ENCODE data around the gene SWT1. TPM values are rescaled to one million over a fixed set of nuclear protein-coding genes. Genes with fewer than 3 reads are reported as not detected.

The SWT1 gene
- total RNA-seq, 1 experiment from 2014 or later, result 2.1 TPM

GRCh38 chr1:185260611-185261010, 103.6 kb downstream of the SWT1 start:
- H3K36me3 ChIP-seq (ENCODE audit: control insufficient read depth, insufficient read depth, low read length), result no peaks in the 10 kb centered on the region
- ChIA-PET POLR2A (no interaction called here), CTCF (no interaction called here)
- ATAC-seq (no peak), DNase-seq (ENCODE audit: low read depth, low spot score) (no peak)
- no peak overlapping the region for H3K4me3 ChIP-seq (ENCODE audit: low read depth in 2 of 2, low read length in 2 of 2)
- no peaks in the 10 kb centered on the region for H3K9me3 ChIP-seq (ENCODE audit: control insufficient read depth, insufficient read depth, low read depth, low read length)
- H3K27ac ChIP-seq (ENCODE audit: low read length), result no peak overlapping the region
- in situ Hi-C loops (cut with HindIII; ENCODE audit: low pct_unique_long_range_greater_than_20kb, low sequenced_read_pairs) (no loop called here), intact Hi-C loops (cut with micrococcal nuclease; ENCODE audit: unreplicated experiment) (no loop called here)
- no TSS peak for BruUV-seq (replicated peaks)
- H3K4me1 ChIP-seq (ENCODE audit: control insufficient read depth, insufficient read depth, low read length), result no peaks in the 10 kb centered on the region; the same call in none of the 2 replicates
- H3K27me3 ChIP-seq (ENCODE audit: control insufficient read depth, insufficient read depth, low read length), result no peaks in the 10 kb centered on the region
- TF ChIP-seq, protein P1, sequence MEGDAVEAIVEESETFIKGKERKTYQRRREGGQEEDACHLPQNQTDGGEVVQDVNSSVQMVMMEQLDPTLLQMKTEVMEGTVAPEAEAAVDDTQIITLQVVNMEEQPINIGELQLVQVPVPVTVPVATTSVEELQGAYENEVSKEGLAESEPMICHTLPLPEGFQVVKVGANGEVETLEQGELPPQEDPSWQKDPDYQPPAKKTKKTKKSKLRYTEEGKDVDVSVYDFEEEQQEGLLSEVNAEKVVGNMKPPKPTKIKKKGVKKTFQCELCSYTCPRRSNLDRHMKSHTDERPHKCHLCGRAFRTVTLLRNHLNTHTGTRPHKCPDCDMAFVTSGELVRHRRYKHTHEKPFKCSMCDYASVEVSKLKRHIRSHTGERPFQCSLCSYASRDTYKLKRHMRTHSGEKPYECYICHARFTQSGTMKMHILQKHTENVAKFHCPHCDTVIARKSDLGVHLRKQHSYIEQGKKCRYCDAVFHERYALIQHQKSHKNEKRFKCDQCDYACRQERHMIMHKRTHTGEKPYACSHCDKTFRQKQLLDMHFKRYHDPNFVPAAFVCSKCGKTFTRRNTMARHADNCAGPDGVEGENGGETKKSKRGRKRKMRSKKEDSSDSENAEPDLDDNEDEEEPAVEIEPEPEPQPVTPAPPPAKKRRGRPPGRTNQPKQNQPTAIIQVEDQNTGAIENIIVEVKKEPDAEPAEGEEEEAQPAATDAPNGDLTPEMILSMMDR (IDR thresholded peaks at IDR 0.05), result no peak
- TF ChIP-seq REST (IDR thresholded peaks at IDR 0.05; ENCODE audit: insufficient read depth in 1 of 2, low read depth in 2 of 2, low read length in 1 of 2) (no peak), POLR2AphosphoS5 (IDR thresholded peaks at IDR 0.05; ENCODE audit: low read depth, low read length) (no peak), SIN3A (IDR thresholded peaks at IDR 0.05; ENCODE audit: borderline replicate concordance, insufficient read depth, low read depth, low read length) (no peak), TCF7L2 (IDR thresholded peaks at IDR 0.05; ENCODE audit: low read depth, low read length) (no peak)

DNA sequence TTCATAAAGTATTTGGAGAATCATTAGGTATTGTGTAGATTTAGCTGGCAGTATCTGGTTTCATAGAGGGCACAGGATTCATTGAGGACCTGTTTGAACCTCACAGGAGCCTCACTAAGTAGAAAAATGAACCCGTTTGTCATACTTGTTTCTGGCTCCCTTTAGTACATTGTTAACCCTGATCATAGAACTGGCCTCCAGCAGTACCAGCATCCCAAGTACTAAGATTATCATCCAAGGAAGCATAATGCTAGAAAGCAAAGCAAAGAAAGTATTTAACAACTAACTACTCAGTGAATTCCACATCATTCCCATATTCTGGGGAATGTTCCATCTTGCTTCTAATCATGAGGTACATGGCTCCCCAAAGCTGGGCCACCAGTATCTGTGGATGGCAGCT, 105.2 kb downstream of the SWT1 start:
- Histone ChIP-seq H3K4me1 (ENCODE audit: control insufficient read depth, insufficient read depth, low read length) (no peaks in the 10 kb centered on the region; the same call in none of the 2 replicates), H3K27ac (ENCODE audit: low read length) (no peak overlapping the region), H3K9me3 (ENCODE audit: control insufficient read depth, insufficient read depth, low read depth, low read length) (no peaks in the 10 kb centered on the region), H3K36me3 (ENCODE audit: control insufficient read depth, insufficient read depth, low read length) (no peaks in the 10 kb centered on the region), H3K27me3 (ENCODE audit: control insufficient read depth, insufficient read depth, low read length) (no peaks in the 10 kb centered on the region), H3K4me3 (ENCODE audit: low read depth in 2 of 2, low read length in 2 of 2) (no peak overlapping the region)
- in situ Hi-C loops (cut with HindIII; ENCODE audit: low pct_unique_long_range_greater_than_20kb, low sequenced_read_pairs) (no loop called here), intact Hi-C loops (cut with micrococcal nuclease; ENCODE audit: unreplicated experiment) (no loop called here)
- BruUV-seq (replicated peaks), result no TSS peak
- ATAC-seq (no peak), DNase-seq (ENCODE audit: low read depth, low spot score) (no peak)
- CTCF ChIA-PET, result no interaction called here
- TF ChIP-seq REST (IDR thresholded peaks at IDR 0.05; ENCODE audit: insufficient read depth in 1 of 2, low read depth in 2 of 2, low read length in 1 of 2), result no peak
- no peak for TF ChIP-seq POLR2AphosphoS5 (IDR thresholded peaks at IDR 0.05; ENCODE audit: low read depth, low read length)
- TF ChIP-seq TCF7L2 (IDR thresholded peaks at IDR 0.05; ENCODE audit: low read depth, low read length), result no peak
- TF ChIP-seq, protein P1 (IDR thresholded peaks at IDR 0.05), result no peak
- TF ChIP-seq SIN3A (IDR thresholded peaks at IDR 0.05; ENCODE audit: borderline replicate concordance, insufficient read depth, low read depth, low read length), result no peak
- POLR2A ChIA-PET, result no interaction called here

Data from Panc1 (cell line).